Thyroid gland (tissue), 4 donors: ENCODE results near the gene RPL12.
"Not testable (repeated sequence)": the region's sequence is repeated elsewhere in the genome, so short reads cannot be mapped to it uniquely, and the experiment has no call there.

Experiments
- POLR2A ChIP-seq, 2 donors: fragments of 450-650 bp; IDR thresholded peaks; one replicate each; pipeline ENCODE4 v1.6.1; 2017; ENCODE audit warnings: antibody characterized with exemption in 2 of 2, mild to moderate bottlenecking in 2 of 2, moderate library complexity in 1 of 2
- TF ChIP-seq, protein P1 (sequence below), 6 experiments: fragments of 200-600 bp in 3 of 6; fragments of 450-650 bp in 3 of 6; sonication (generic) in 3 of 6; IDR thresholded peaks; one replicate each; pipeline ENCODE4 v1.5.1; 2016 to 2019; ENCODE audit warnings: antibody characterized with exemption in 6 of 6, mild to moderate bottlenecking in 2 of 6, inconsistent platforms in 1 of 6, moderate library complexity in 1 of 6

DNA sequence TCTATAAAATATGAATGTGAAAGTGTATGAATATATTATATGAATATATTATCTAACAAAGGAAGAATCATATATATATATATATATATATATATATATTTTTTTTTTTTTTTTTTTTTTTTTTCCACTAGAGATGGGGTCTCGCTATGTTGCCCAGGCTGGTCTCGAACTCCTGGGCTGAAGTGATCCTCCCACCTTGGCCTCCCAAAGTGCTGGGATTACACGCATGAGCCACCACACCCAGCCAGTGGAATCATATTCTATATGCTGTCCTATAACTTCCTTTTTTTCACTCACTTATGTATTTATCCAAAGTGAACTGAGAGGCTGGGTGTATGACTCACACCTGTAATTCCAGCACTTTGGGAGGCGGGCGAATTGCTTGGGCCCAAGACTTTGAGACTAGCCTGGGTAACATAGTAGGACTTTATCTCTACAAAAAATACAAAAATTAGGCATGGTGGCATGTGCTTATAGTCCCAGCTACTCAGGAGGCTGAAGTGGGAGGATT lies 15.3 kb upstream of the RPL12 start:
- TF ChIP-seq POLR2A (IDR thresholded peaks at IDR 0.05), result not testable (repeated sequence)
- TF ChIP-seq, protein P1, sequence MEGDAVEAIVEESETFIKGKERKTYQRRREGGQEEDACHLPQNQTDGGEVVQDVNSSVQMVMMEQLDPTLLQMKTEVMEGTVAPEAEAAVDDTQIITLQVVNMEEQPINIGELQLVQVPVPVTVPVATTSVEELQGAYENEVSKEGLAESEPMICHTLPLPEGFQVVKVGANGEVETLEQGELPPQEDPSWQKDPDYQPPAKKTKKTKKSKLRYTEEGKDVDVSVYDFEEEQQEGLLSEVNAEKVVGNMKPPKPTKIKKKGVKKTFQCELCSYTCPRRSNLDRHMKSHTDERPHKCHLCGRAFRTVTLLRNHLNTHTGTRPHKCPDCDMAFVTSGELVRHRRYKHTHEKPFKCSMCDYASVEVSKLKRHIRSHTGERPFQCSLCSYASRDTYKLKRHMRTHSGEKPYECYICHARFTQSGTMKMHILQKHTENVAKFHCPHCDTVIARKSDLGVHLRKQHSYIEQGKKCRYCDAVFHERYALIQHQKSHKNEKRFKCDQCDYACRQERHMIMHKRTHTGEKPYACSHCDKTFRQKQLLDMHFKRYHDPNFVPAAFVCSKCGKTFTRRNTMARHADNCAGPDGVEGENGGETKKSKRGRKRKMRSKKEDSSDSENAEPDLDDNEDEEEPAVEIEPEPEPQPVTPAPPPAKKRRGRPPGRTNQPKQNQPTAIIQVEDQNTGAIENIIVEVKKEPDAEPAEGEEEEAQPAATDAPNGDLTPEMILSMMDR (IDR thresholded peaks at IDR 0.05), result not testable (repeated sequence)
